Gastroesophageal sphincter (tissue), 4 donors: ENCODE data around the gene DNAJC5. TPM values are rescaled to one million over a fixed set of nuclear protein-coding genes. Genes with fewer than 3 reads are reported as not detected.

Experiments
- ATAC-seq: fragments of 150-250 bp; one replicate; pipeline ENCODE4 v1.9.1; 2016; ENCODE audit warnings: mild to moderate bottlenecking, moderate library complexity
- H3K27ac ChIP-seq, 4 donors: fragments of 200-600 bp; sonication (generic) in 3 of 4; 1 replicate in 3 of 4; 2 replicates in 1 of 4; pipeline ENCODE4 v1.5.1; 2016 to 2019
- H3K27me3 ChIP-seq: fragments of 200-600 bp; sonication (generic); one replicate; pipeline ENCODE4 v1.5.1; 2019
- H3K36me3 ChIP-seq, 2 donors: fragments of 200-600 bp; sonication (generic); one replicate each; pipeline ENCODE4 v1.5.1; 2019; ENCODE audit warnings: control low read depth in 1 of 2
- H3K4me1 ChIP-seq, 3 donors: fragments of 200-600 bp; sonication (generic); 1 replicate in 2 of 3; 2 replicates in 1 of 3; pipeline ENCODE4 v1.5.1; 2016 to 2019; ENCODE audit warnings: control low read depth in 2 of 3
- H3K4me3 ChIP-seq, 2 donors: fragments of 200-600 bp; sonication (generic); one replicate each; pipeline ENCODE4 v1.5.1; 2019; ENCODE audit warnings: mild to moderate bottlenecking in 1 of 2, moderate library complexity in 1 of 2
- H3K9me3 ChIP-seq, 3 donors: fragments of 200-600 bp; sonication (generic); one replicate each; pipeline ENCODE4 v1.5.1; 2017 to 2019; ENCODE audit warnings: control low read depth in 2 of 3
- EP300 ChIP-seq: sonication (generic); formaldehyde crosslinking; IDR thresholded peaks from one replicate; pipeline ENCODE4 v1.6.1; 2017; ENCODE audit warnings: antibody characterized with exemption, mild to moderate bottlenecking
- POLR2A ChIP-seq, 2 donors: fragments of 450-650 bp; IDR thresholded peaks; one replicate each; pipeline ENCODE4 v1.6.1; 2017; ENCODE audit warnings: antibody characterized with exemption in 2 of 2, mild to moderate bottlenecking in 2 of 2, moderate library complexity in 1 of 2
- POLR2AphosphoS5 ChIP-seq: sonication (generic); formaldehyde crosslinking; IDR thresholded peaks from one replicate; pipeline ENCODE4 v1.6.1; 2017; ENCODE audit warnings: antibody characterized with exemption
- WGBS, 2 donors: methylation state at CpG; one replicate each; pipeline ENCODE4 v1.1.5; 2018; ENCODE audit warnings: low coverage in 1 of 2; 5-methylcytosine and 5-hydroxymethylcytosine counted together
- total RNA-seq, 4 donors: library from RNA; depleted of rRNA; stranded (reverse); fragments of >200 nt; gene quantifications; one replicate each; pipeline ENCODE4 v1.1.0, GENCODE V29; 2016
- TF ChIP-seq, protein P1 (sequence below), 4 experiments: fragments of 200-600 bp in 2 of 4; fragments of 450-650 bp in 2 of 4; sonication (generic) in 1 of 4; IDR thresholded peaks; one replicate each; pipeline ENCODE4 v1.5.1; 2017 to 2019; ENCODE audit warnings: antibody characterized with exemption in 4 of 4, mild to moderate bottlenecking in 2 of 4, moderate library complexity in 2 of 4

The DNAJC5 gene
- total RNA-seq, 4 donors from 2014 or later, result 44.7 to 70.6 (median 47.6) TPM

DNA sequence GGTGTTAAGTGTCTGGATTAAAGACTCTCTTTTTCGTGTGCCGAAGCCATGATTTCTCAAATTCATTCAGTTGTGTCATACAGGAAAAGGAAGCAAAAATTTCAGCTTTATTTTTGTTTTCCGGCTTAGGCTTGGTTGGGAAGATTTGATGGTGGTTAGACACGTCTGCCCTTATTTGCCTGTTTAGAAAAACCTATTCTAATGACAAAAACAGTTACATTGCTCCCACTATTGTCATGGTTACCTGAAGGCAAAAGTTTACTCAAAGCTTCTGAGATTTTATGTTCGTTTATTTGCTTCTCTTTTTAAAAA is 982 bp downstream of the DNAJC5 start:
- Histone ChIP-seq H3K27ac (peak overlapping the region; percentile 7 to 87 (median 82)), H3K27me3 (no peaks in the 10 kb centered on the region), H3K4me1 (peaks cover 0 to 58% (median 15%) of the 10 kb centered on the region in 3 donors), H3K4me3 (peak overlapping the region; percentile 49 to 65), H3K9me3 (no peaks in the 10 kb centered on the region), H3K36me3 (peaks cover 0 to 18% of the 10 kb centered on the region in 2 donors)
- 0% methylated on average over 5 of the region's 5 CpGs for WGBS, 2 donors
- ATAC-seq, result no peak
- no peak for TF ChIP-seq EP300
- TF ChIP-seq POLR2A (IDR thresholded peaks at IDR 0.05), result no peak
- TF ChIP-seq POLR2AphosphoS5, result no peak
- TF ChIP-seq, protein P1, sequence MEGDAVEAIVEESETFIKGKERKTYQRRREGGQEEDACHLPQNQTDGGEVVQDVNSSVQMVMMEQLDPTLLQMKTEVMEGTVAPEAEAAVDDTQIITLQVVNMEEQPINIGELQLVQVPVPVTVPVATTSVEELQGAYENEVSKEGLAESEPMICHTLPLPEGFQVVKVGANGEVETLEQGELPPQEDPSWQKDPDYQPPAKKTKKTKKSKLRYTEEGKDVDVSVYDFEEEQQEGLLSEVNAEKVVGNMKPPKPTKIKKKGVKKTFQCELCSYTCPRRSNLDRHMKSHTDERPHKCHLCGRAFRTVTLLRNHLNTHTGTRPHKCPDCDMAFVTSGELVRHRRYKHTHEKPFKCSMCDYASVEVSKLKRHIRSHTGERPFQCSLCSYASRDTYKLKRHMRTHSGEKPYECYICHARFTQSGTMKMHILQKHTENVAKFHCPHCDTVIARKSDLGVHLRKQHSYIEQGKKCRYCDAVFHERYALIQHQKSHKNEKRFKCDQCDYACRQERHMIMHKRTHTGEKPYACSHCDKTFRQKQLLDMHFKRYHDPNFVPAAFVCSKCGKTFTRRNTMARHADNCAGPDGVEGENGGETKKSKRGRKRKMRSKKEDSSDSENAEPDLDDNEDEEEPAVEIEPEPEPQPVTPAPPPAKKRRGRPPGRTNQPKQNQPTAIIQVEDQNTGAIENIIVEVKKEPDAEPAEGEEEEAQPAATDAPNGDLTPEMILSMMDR (IDR thresholded peaks at IDR 0.05), result no peak

DNA sequence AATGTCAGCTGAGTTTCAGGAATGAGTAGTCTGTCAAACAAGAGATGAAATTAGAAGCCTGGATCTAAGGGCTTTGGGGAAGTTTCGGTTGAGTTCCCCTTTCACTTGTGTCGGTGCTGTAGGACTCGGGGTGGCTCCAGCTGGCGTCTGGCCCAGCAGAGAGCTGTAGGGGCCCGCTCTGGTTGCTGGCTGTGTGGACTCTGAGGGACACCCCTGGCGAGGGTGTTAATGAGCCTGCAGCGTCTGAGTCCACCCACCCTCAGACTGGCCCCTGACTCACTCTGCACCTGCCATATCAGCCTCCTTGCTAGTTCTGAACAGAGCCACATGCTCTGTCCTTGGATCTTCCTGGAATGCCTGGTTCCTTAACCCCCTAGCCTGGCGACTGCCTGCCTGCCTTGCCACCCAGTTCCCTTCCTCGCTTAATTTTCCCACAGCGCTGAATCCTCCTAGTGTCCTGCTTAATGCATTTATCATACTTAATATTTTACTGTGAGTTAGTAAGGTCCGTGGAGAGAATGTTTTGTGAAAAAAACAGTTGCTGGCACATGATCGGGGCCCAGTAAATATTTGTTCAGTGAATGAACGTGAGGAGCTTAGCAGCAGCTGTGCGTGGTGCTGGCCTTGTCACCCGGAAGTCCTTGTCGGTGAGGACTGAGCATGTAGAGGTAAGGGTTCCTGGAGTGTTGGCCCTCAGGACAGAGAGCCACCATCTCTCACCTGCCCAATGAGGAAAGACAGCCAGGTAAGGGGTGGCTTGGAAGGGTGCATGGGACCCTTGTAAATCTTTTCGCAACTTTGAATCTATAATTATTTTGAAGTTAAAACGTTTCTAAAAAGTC is 1.6 kb downstream of the DNAJC5 start:
- ATAC-seq, result no peak
- Histone ChIP-seq H3K27ac (peak overlapping the region in 3 of 4 donors; percentile 79 to 87 (median 84)), H3K36me3 (peaks cover 0 to 12% of the 10 kb centered on the region in 2 donors), H3K4me3 (peak overlapping the region; percentile 49 to 65), H3K27me3 (no peaks in the 10 kb centered on the region), H3K9me3 (no peaks in the 10 kb centered on the region), H3K4me1 (peaks cover 0 to 64% (median 18%) of the 10 kb centered on the region in 3 donors)
- 5 to 13% methylated on average over 12 to 13 of the region's 18 CpGs for WGBS, 2 donors
- TF ChIP-seq EP300 (no peak), POLR2A (IDR thresholded peaks at IDR 0.05) (no peak), POLR2AphosphoS5 (no peak)
- TF ChIP-seq, protein P1 (IDR thresholded peaks at IDR 0.05), result no peak

GRCh38 chr20:63897978-63898561 is 3.1 kb downstream of the DNAJC5 start:
- 82 to 100% methylated on average over 1 to 6 of the region's 6 CpGs for WGBS, 2 donors
- Histone ChIP-seq H3K4me3 (no peak overlapping the region), H3K4me1 (peaks cover 0 to 73% (median 18%) of the 10 kb centered on the region in 3 donors), H3K36me3 (no peaks in the 10 kb centered on the region), H3K27me3 (no peaks in the 10 kb centered on the region), H3K9me3 (no peaks in the 10 kb centered on the region), H3K27ac (no peak overlapping the region)
- no peak for ATAC-seq
- TF ChIP-seq POLR2AphosphoS5, result no peak
- no peak for TF ChIP-seq EP300
- TF ChIP-seq POLR2A (IDR thresholded peaks at IDR 0.05), result no peak
- TF ChIP-seq, protein P1 (IDR thresholded peaks at IDR 0.05), result no peak

DNA sequence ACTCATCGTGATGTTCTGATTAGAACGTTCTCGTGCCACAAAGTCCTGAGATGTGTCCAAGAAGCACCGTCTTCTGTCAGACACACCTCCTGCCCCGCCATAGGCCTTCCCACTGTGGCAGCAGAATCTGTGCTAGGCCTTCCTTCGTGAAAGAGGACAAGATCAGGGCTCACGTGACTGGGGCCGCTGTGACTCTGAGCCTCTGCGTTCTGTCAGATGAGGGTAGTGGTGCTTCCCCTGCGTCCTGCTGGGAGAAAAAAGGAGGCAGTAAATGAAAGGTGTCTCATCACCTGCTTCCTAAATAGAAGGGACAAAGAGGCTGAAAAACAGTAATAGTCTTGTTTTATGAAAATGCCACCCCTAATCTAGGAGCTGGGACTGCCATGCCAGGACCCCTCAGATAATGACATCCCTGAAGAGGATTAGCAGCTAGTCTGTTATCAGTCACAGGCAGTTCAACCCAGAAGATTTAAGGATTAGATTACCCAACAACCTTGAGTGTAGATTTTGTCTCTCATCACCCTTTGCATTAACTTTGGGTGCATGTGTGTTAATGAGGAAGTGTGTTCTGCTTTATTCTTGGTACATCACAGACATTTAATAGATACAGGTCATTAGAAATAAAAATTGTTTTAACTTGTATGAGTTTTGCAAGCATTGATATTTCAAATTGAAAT is 4.1 kb downstream of the DNAJC5 start:
- ATAC-seq, result no peak
- 68% methylated on average over 10 of the region's 10 CpGs; no CpG with 5 or more reads in 1 of the 2 donors for WGBS, 2 donors
- Histone ChIP-seq H3K4me3 (no peak overlapping the region), H3K27ac (no peak overlapping the region), H3K27me3 (no peaks in the 10 kb centered on the region), H3K36me3 (no peaks in the 10 kb centered on the region), H3K4me1 (peaks cover 0 to 76% (median 18%) of the 10 kb centered on the region in 3 donors), H3K9me3 (no peaks in the 10 kb centered on the region)
- TF ChIP-seq, protein P1 (IDR thresholded peaks at IDR 0.05), result no peak
- TF ChIP-seq POLR2A (IDR thresholded peaks at IDR 0.05), result no peak
- no peak for TF ChIP-seq EP300
- TF ChIP-seq POLR2AphosphoS5, result no peak
